NCI-H2107 treated with DMSO at 0.1 percent for 48 hours (cell line): ENCODE measurements around the gene PACSIN2.

ENCODE experiments used
- DNase-seq: peaks from one replicate; lab custom pipeline; 2025; ENCODE audit not compliant: unreplicated experiment; lab: John Stamatoyannopoulos, UW

The PACSIN2 gene

GRCh38 chr22:42831712-42832111 is 183.2 kb downstream of the PACSIN2 start:
- no peak for DNase-seq

GRCh38 chr22:42830161-42830560 is 184.8 kb downstream of the PACSIN2 start:
- DNase-seq: no peak

DNA sequence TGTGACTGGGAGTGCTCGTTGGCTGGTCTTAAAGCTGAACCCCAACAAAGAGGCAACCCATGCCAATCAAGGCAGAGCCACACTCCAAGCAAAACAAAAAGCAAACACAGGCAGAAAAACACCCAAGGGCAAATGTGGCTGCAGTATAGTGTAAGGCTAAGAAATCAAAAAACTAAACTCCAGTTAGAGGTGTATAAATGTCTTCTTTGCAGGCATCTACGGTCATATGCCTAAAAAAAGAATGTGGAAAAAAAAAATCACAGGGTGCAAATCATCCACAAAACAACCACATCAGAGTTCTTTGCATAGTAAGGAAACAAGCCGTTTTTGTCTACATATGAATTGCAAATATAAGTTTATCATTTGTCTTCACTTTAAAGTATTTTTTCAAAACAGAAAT is 185.6 kb downstream of the PACSIN2 start:
- DNase-seq: no peak

- no peak for DNase-seq
Observed at GRCh38 chr22:42825796-42826195, 189.2 kb downstream of the PACSIN2 start.

DNA sequence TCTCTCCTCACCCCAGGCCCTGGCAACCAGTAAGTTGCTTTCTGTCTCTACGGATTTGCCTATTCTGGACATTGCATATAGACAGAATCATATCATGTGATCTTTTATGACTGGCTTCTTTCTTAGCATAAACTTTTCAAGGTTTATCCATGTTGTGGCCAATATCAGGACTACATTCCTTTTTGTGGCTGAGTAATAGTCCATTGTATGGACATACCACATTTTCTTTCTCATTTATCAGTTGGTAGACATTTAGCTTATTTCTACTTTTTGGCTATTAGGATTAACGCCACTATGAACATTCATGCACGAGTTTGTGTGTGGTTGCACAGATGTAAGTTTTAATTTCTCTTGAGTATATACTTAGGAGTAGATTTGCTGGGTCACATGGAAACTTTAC is 193.6 kb downstream of the PACSIN2 start:
- no peak for DNase-seq

DNA sequence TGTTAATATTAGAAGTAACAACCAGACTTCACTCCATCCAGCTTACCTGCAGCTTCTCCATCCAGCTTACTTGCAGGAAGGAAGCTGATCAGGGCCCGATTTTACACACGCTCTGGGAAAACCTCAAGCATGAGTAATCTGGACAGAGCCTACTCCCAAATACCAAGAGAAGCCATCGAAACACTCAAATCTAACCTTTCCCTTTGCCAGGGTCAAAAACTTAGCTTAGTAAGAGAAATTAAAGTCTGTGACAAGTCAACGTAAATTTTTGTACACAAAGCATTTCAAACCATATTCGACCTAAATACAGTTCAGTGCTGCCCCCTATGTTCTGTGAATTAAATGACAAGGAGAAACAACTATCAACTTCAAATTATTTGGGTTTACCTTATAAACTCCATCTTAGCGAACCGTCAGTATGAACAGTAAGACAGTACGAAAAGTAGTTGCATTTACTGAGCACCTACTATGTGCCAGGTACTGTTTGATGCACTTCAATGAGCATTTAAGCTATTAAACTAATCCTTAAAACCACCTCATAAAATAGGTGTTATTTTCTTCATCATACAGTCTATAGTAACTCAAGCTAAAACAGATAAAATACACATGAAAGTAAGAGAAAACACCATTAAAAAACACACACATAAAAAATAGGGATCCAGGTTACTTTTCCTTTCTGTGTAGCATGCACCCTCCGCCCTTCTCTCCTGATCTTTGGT is 194.7 kb downstream of the PACSIN2 start:
- no peak for DNase-seq
